Activated CD8-positive, alpha-beta T cell treated with anti-CD3 and anti-CD28 coated beads, Interleukin-2, amount 10 ng/mL, durations not matched to agents 7 days and 5 days (primary cell): ENCODE data around the gene PCSK2. TPM values are rescaled to one million over a fixed set of nuclear protein-coding genes. Genes with fewer than 3 reads are reported as not detected.

Experiments used
- ATAC-seq: fragments of 150-1000 bp; cut with Tn5 transposase; one replicate; pipeline ENCODE4 v1.10.0; 2021; ENCODE audit warnings: moderate library complexity
- CTCF ChIA-PET: fragments of 350-600 bp; sonication (Branson Sonifier 250); formaldehyde crosslinking; loops from one replicate; lab custom pipeline; 2021; ENCODE audit warnings: antibody characterized with exemption; lab: Charles Lee
- POLR2A ChIA-PET: fragments of 350-600 bp; sonication (Branson Sonifier 250); formaldehyde crosslinking; loops from one replicate; lab custom pipeline; 2021; ENCODE audit warnings: antibody characterized with exemption; lab: Charles Lee
- DNase-seq: peaks from one replicate; pipeline ENCODE4 v3.0.0-alpha.2; 2020
- H3K27ac Mint-ChIP-seq: one replicate; pipeline ENCODE4 v1.8.0; 2021; ENCODE audit warnings: mild to moderate bottlenecking, mixed read lengths
- H3K27me3 Mint-ChIP-seq: one replicate; pipeline ENCODE4 v1.8.0; 2021; ENCODE audit warnings: low read depth, mixed read lengths
- H3K36me3 Mint-ChIP-seq: one replicate; pipeline ENCODE4 v1.8.0; 2021; ENCODE audit warnings: low read depth, mixed read lengths
- H3K4me1 Mint-ChIP-seq: one replicate; pipeline ENCODE4 v1.8.0; 2021; ENCODE audit warnings: low read depth, mixed read lengths
- H3K4me3 Mint-ChIP-seq: one replicate; pipeline ENCODE4 v1.8.0; 2021; ENCODE audit warnings: mild to moderate bottlenecking, mixed read lengths
- H3K9me3 Mint-ChIP-seq: one replicate; pipeline ENCODE4 v1.8.0; 2022; ENCODE audit warnings: mixed read lengths; ENCODE audit not compliant: insufficient read depth
- total RNA-seq, 2 experiments: library from RNA; stranded (reverse); gene quantifications; one replicate each; pipeline ENCODE4 v1.2.3, GENCODE V29; 2021

The PCSK2 gene
- total RNA-seq, 2 experiments from 2014 or later = not detected

DNA sequence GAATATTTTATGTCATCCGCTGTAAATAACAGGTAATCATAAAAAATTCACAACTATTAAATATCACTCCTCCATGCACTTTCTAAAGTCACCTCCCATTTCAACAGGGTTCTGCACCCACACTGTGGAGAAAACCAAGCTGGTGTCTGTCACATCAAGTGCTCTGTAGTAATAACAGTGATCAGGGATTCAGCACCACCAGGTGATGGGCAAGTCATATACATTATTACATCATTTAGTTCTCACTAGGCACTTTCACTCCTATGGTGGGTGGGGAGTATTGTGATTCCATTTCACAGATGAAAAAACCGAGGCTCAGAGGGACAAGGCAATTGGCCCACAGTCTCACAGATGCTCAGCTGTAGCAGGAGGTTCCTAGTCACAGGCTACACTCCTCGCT, 295.7 kb downstream of the PCSK2 start:
- Mint-ChIP-seq H3K4me3 (no peak overlapping the region), H3K27me3 (peaks cover 19% of the 10 kb centered on the region), H3K36me3 (no peaks in the 10 kb centered on the region), H3K9me3 (no peaks in the 10 kb centered on the region), H3K27ac (no peak overlapping the region), H3K4me1 (peaks cover 3% of the 10 kb centered on the region)
- DNase-seq = no peak
- ChIA-PET POLR2A (no interaction called here), CTCF (interaction anchor here (1.7 kb wide), 1 partner anchor 160 kb away, joined by 6 read pairs; the partner anchor contains the start of gene RRBP1)
- no peak for ATAC-seq

DNA sequence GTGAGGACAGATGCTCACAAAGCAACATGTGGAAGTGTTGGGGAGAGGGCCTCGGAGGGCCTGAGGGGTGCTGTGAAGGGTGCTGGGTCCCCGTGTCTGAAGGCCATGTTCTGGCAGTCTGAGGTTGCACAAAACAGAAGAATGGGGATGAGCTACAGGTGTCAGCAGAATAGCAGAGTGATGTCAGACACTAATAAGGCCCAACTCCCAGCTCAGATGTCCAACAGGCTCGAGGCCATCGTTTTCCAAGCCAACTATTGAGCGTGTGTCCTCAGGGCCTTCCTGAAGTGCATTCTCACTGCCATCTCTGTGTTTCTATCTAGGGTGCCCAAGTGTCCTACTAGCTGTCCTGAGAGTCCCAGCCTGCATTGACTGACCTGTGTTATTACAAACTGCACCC, 296.5 kb downstream of the PCSK2 start:
- no peak for DNase-seq
- ChIA-PET CTCF (interaction anchor here (0.9 to 1.7 kb wide), 2 partner anchors 10 to 159 kb away, joined by 3 to 6 read pairs; partner anchors contain the start of gene RRBP1), POLR2A (interaction anchor here (0.6 kb wide), 1 partner anchor 19 kb away, joined by 3 read pairs; no protein-coding TSS in a partner anchor)
- H3K9me3 Mint-ChIP-seq = no peaks in the 10 kb centered on the region
- peaks cover 3% of the 10 kb centered on the region for H3K4me1 Mint-ChIP-seq
- H3K36me3 Mint-ChIP-seq = no peaks in the 10 kb centered on the region
- no peak overlapping the region for H3K27ac Mint-ChIP-seq
- H3K4me3 Mint-ChIP-seq = no peak overlapping the region
- ATAC-seq = no peak
- H3K27me3 Mint-ChIP-seq = peaks cover 21% of the 10 kb centered on the region

DNA sequence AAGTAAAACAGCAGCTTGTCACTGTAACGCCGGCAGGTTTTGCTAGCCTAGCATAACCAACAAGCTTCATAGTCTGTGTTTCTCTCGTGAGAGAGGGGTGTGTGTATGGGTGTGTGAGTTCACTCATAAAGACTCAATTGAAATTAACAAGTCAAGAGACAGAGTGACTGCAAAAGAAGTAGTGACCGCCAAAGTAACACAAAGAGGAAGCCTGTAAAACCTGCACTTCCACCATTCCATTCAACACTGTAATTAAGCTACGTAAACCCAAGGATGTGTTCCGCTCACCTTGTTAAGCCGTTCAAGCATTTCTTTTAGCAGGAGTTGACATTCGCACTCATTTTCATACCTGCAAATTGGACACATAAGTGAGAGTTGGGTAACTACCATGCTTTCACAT, 297.7 kb downstream of the PCSK2 start:
- H3K27ac Mint-ChIP-seq = no peak overlapping the region
- peaks cover 30% of the 10 kb centered on the region for H3K27me3 Mint-ChIP-seq
- DNase-seq (no peak), ATAC-seq (no peak)
- peaks cover 3% of the 10 kb centered on the region for H3K4me1 Mint-ChIP-seq
- no peaks in the 10 kb centered on the region for H3K36me3 Mint-ChIP-seq
- POLR2A ChIA-PET = no interaction called here
- no peak overlapping the region for H3K4me3 Mint-ChIP-seq
- CTCF ChIA-PET = interaction anchor here (1.0 to 1.1 kb wide), 2 partner anchors 19 to 46 kb away, joined by 3 read pairs; no protein-coding TSS in a partner anchor
- H3K9me3 Mint-ChIP-seq = no peaks in the 10 kb centered on the region

DNA sequence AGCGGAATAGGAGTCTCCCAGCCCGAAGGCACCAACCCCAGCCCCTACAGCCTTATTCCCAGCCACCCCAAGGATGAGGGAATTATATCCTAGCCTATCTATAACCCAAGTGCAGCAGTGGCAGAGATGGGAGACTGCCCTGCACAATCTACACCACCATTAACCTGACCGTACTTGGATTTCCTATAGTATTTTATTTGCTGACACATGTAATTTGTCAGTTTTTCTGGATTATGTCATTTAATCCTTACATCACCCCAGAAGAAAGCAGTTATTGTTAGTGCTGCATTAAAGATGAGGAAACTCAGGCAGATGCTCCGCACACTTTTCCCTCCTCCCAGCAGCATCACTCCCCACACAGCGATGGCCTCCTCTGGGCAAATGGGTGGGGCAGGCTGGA, 298.3 kb downstream of the PCSK2 start:
- no peak for ATAC-seq
- H3K27ac Mint-ChIP-seq = no peak overlapping the region
- peaks cover 3% of the 10 kb centered on the region for H3K4me1 Mint-ChIP-seq
- no peak overlapping the region for H3K4me3 Mint-ChIP-seq
- ChIA-PET CTCF (no interaction called here), POLR2A (no interaction called here)
- H3K9me3 Mint-ChIP-seq = no peaks in the 10 kb centered on the region
- no peak for DNase-seq
- peaks cover 36% of the 10 kb centered on the region for H3K27me3 Mint-ChIP-seq
- no peaks in the 10 kb centered on the region for H3K36me3 Mint-ChIP-seq

GRCh38 chr20:17525650-17526049, 298.8 kb downstream of the PCSK2 start:
- Mint-ChIP-seq H3K27ac (no peak overlapping the region), H3K9me3 (no peaks in the 10 kb centered on the region), H3K4me3 (no peak overlapping the region), H3K4me1 (peaks cover 5% of the 10 kb centered on the region), H3K36me3 (no peaks in the 10 kb centered on the region), H3K27me3 (peaks cover 38% of the 10 kb centered on the region)
- DNase-seq = peak; percentile 38
- ChIA-PET CTCF (no interaction called here), POLR2A (no interaction called here)
- ATAC-seq = peak; percentile 73

DNA sequence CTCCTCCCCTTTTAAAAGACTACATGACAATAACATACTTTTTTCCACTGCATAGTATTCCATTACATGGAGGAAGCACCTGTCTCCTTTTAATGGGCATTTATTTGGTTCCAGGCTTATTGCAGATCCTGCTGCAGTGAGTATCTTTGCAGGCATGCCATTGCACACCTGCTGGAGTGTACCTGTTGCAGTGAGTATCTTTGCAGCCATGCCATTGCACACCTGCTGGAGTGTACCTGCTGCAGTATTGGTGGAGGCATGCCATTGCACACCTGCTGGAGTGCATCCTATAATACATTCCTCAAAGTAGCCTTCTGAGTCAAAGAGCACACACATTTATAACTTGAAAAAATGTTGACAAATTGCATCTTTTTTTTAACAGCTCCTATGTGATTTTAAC, 302.7 kb downstream of the PCSK2 start:
- ChIA-PET CTCF (interaction anchor here (0.9 to 3.5 kb wide), 4 partner anchors 25 to 409 kb away, joined by 3 to 22 read pairs (median 10); partner anchors contain the start of gene RRBP1), POLR2A (no interaction called here)
- H3K4me1 Mint-ChIP-seq = peaks cover 27% of the 10 kb centered on the region
- H3K27me3 Mint-ChIP-seq = peaks cover 41% of the 10 kb centered on the region
- H3K9me3 Mint-ChIP-seq = no peaks in the 10 kb centered on the region
- H3K27ac Mint-ChIP-seq = no peak overlapping the region
- H3K36me3 Mint-ChIP-seq = no peaks in the 10 kb centered on the region
- ATAC-seq (no peak), DNase-seq (no peak)
- H3K4me3 Mint-ChIP-seq = no peak overlapping the region

- Mint-ChIP-seq H3K36me3 (no peaks in the 10 kb centered on the region), H3K4me1 (peaks cover 27% of the 10 kb centered on the region), H3K4me3 (peak overlapping the region; percentile 61), H3K9me3 (no peaks in the 10 kb centered on the region), H3K27me3 (peaks cover 41% of the 10 kb centered on the region), H3K27ac (peak overlapping the region; percentile 65)
- POLR2A ChIA-PET = interaction anchor here (0.7 to 1.8 kb wide), 4 partner anchors 40 to 437 kb away, joined by 4 to 6 read pairs (median 5); no protein-coding TSS in a partner anchor
- CTCF ChIA-PET = interaction anchor here (2.3 to 3.5 kb wide), 3 partner anchors 25 to 408 kb away, joined by 7 to 22 read pairs (median 12); partner anchors contain the start of gene RRBP1
- ATAC-seq (no peak), DNase-seq (no peak)
These were observed 303.3 kb downstream of the PCSK2 start for GRCh38 chr20:17530153-17530552.

- DNase-seq (peak; percentile 61), ATAC-seq (peak; percentile 83)
- H3K36me3 Mint-ChIP-seq = no peaks in the 10 kb centered on the region
- ChIA-PET CTCF (interaction anchor here (0.7 to 3.5 kb wide), 5 partner anchors 19 to 408 kb away, joined by 3 to 22 read pairs (median 7); partner anchors contain the start of gene RRBP1), POLR2A (interaction anchor here (0.6 to 1.8 kb wide), 7 partner anchors 40 to 436 kb away, joined by 3 to 6 read pairs (median 4); partner anchors contain the start of gene RRBP1)
- peaks cover 36% of the 10 kb centered on the region for H3K27me3 Mint-ChIP-seq
- peak within 1 kb of the TSS; percentile 86 for H3K27ac Mint-ChIP-seq
- H3K4me3 Mint-ChIP-seq = peak within 1 kb of the TSS; percentile 86
- no peaks in the 10 kb centered on the region for H3K9me3 Mint-ChIP-seq
- peaks cover 27% of the 10 kb centered on the region for H3K4me1 Mint-ChIP-seq
These were observed 304.1 kb downstream of the PCSK2 start, which contains the start of gene BFSP1 for GRCh38 chr20:17530716-17531664. TSS of gene BFSP1 (minus strand) at chr20:17531379. CDS start at chr20:17531329, 50 bp downstream.

GRCh38 chr20:17531665-17532025, 304.8 kb downstream of the PCSK2 start:
- POLR2A ChIA-PET = interaction anchor here (0.6 to 1.8 kb wide), 5 partner anchors 82 to 436 kb away, joined by 3 to 5 read pairs (median 4); partner anchors contain the start of gene RRBP1
- CTCF ChIA-PET = interaction anchor here (0.7 to 3.5 kb wide), 5 partner anchors 20 to 407 kb away, joined by 3 to 22 read pairs (median 7); partner anchors contain the start of gene RRBP1
- H3K27ac Mint-ChIP-seq = peak overlapping the region; percentile 86
- H3K4me1 Mint-ChIP-seq = peaks cover 28% of the 10 kb centered on the region
- H3K4me3 Mint-ChIP-seq = peak overlapping the region; percentile 86
- no peaks in the 10 kb centered on the region for H3K9me3 Mint-ChIP-seq
- peaks cover 31% of the 10 kb centered on the region for H3K27me3 Mint-ChIP-seq
- ATAC-seq = no peak
- no peak for DNase-seq
- H3K36me3 Mint-ChIP-seq = no peaks in the 10 kb centered on the region

- H3K9me3 Mint-ChIP-seq = no peaks in the 10 kb centered on the region
- CTCF ChIA-PET = interaction anchor here (0.7 to 3.2 kb wide), 6 partner anchors 10 to 149 kb away, joined by 3 to 16 read pairs (median 4); partner anchors contain the start of gene RRBP1
- no peak overlapping the region for H3K4me3 Mint-ChIP-seq
- peaks cover 25% of the 10 kb centered on the region for H3K27me3 Mint-ChIP-seq
- H3K4me1 Mint-ChIP-seq = peaks cover 39% of the 10 kb centered on the region
- DNase-seq = peak; percentile 44
- no peak overlapping the region for H3K27ac Mint-ChIP-seq
- no peak for ATAC-seq
- POLR2A ChIA-PET = interaction anchor here (1.0 to 1.2 kb wide), 2 partner anchors 10 to 19 kb away, joined by 3 read pairs; no protein-coding TSS in a partner anchor
- H3K36me3 Mint-ChIP-seq = no peaks in the 10 kb centered on the region
These were observed 306.6 kb downstream of the PCSK2 start for GRCh38 chr20:17533396-17533795.

DNA sequence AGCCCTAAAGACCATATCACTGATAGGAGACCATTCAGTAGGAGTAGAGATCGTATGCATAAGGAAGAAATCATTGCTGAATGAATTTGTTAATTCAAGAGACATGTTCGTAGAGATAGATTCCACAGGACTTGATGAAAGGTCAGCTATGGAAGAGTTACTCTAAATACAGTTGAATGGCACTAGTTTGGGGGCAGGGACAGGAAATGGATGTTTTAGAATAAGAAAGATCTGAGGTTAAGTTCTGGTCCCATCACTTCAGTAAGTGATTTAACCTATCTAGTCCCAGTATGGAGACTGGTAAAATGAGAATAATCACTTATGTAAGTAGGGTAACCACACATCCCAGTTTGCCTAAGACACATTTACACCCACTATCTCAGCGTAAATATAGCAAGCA, 307.2 kb downstream of the PCSK2 start:
- Mint-ChIP-seq H3K4me1 (peaks cover 44% of the 10 kb centered on the region), H3K4me3 (no peak overlapping the region), H3K9me3 (no peaks in the 10 kb centered on the region), H3K36me3 (no peaks in the 10 kb centered on the region), H3K27ac (no peak overlapping the region), H3K27me3 (peaks cover 24% of the 10 kb centered on the region)
- ATAC-seq = no peak
- POLR2A ChIA-PET = no interaction called here
- no peak for DNase-seq
- CTCF ChIA-PET = interaction anchor here (3.2 to 4.0 kb wide), 2 partner anchors 29 to 84 kb away, joined by 16 to 18 read pairs; no protein-coding TSS in a partner anchor
